PC-9 (cell line): Measurements from ENCODE around the gene PTPRC.

Experiments used
- EZH2 ChIP-seq: fragments of 200-600 bp; sonication (generic); IDR thresholded peaks from 2 replicates; pipeline ENCODE4 v1.8.0; 2017; ENCODE audit warnings: antibody characterized with exemption, low read depth
- TF ChIP-seq, protein P1 (sequence below): fragments of 200-600 bp; sonication (generic); conservative IDR thresholded peaks from 2 replicates; pipeline ENCODE4 v1.6.1; 2017; ENCODE audit warnings: mixed run types, antibody characterized with exemption, mild to moderate bottlenecking, moderate library complexity

DNA sequence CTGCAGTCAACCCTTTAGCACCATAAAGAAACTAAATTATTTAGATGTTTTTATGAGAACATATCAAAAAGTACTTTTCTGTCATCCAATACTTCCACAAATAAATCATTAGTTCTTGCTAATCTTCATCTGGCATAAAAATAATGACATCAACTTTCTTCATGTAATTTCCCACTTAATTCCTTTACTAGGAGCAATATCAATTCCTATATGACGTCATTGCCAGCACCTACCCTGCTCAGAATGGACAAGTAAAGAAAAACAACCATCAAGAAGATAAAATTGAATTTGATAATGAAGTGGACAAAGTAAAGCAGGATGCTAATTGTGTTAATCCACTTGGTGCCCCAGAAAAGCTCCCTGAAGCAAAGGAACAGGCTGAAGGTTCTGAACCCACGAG, 116.9 kb downstream of the PTPRC start:
- TF ChIP-seq, protein P1, sequence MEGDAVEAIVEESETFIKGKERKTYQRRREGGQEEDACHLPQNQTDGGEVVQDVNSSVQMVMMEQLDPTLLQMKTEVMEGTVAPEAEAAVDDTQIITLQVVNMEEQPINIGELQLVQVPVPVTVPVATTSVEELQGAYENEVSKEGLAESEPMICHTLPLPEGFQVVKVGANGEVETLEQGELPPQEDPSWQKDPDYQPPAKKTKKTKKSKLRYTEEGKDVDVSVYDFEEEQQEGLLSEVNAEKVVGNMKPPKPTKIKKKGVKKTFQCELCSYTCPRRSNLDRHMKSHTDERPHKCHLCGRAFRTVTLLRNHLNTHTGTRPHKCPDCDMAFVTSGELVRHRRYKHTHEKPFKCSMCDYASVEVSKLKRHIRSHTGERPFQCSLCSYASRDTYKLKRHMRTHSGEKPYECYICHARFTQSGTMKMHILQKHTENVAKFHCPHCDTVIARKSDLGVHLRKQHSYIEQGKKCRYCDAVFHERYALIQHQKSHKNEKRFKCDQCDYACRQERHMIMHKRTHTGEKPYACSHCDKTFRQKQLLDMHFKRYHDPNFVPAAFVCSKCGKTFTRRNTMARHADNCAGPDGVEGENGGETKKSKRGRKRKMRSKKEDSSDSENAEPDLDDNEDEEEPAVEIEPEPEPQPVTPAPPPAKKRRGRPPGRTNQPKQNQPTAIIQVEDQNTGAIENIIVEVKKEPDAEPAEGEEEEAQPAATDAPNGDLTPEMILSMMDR = no peak
- no peak for TF ChIP-seq EZH2
